Coronary artery (tissue), 2 donors: ENCODE results near the gene ABCG1.

Source experiments
- DNase-seq: peaks from one replicate; pipeline ENCODE4 v3.0.0-alpha.2; 2017; ENCODE audit warnings: low spot score
- H3K27ac ChIP-seq, 2 donors: fragments of 200-600 bp; sonication (generic); one replicate each; pipeline ENCODE4 v1.5.1; 2016 to 2019
- H3K4me3 ChIP-seq: fragments of 200-600 bp; sonication (generic); 2 replicates; pipeline ENCODE4 v1.5.1; 2016; ENCODE audit warnings: mild to moderate bottlenecking, moderate library complexity
- TF ChIP-seq, protein P1 (sequence below): fragments of 200-600 bp; sonication (generic); IDR thresholded peaks from one replicate; pipeline ENCODE4 v1.5.1; 2019; ENCODE audit warnings: antibody characterized with exemption

ABCG1 gene

DNA sequence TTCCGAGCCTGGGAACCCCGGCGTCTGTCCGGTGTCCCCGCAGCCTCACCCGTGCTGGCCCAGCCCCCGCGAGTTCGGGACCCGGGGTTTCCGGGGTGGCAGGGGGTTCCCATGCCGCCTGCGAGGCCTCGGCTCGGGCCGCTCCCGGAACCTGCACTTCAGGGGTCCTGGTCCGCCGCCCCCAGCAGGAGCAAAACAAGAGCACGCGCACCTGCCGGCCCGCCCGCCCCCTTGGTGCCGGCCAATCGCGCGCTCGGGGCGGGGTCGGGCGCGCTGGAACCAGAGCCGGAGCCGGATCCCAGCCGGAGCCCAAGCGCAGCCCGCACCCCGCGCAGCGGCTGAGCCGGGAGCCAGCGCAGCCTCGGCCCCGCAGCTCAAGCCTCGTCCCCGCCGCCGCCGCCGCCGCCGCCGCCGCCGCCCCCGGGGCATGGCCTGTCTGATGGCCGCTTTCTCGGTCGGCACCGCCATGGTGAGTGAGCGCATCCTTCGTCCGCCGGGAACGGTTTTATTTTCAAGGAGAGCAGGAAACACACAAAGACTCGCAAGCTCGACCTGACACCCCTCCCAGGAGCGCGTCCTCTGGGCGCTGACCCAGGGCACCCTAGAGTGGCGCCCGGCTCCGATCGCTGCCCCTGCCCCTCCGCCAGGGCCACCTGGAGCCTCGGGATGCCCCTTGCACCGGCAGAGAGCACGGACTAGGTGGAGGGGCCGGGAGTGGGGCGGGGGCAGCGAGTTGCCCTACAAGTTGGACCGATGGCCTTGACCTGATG lies at the start of gene ABCG1:
ABCG1 (plus strand) TSS at position 305 of the 770 bp plus-strand sequence; CDS start at position 428, 123 bp downstream.
- DNase-seq, result no peak
- TF ChIP-seq, protein P1, sequence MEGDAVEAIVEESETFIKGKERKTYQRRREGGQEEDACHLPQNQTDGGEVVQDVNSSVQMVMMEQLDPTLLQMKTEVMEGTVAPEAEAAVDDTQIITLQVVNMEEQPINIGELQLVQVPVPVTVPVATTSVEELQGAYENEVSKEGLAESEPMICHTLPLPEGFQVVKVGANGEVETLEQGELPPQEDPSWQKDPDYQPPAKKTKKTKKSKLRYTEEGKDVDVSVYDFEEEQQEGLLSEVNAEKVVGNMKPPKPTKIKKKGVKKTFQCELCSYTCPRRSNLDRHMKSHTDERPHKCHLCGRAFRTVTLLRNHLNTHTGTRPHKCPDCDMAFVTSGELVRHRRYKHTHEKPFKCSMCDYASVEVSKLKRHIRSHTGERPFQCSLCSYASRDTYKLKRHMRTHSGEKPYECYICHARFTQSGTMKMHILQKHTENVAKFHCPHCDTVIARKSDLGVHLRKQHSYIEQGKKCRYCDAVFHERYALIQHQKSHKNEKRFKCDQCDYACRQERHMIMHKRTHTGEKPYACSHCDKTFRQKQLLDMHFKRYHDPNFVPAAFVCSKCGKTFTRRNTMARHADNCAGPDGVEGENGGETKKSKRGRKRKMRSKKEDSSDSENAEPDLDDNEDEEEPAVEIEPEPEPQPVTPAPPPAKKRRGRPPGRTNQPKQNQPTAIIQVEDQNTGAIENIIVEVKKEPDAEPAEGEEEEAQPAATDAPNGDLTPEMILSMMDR, result no peak
- peak within 1 kb of the TSS; percentile 65 to 84 for H3K27ac ChIP-seq

DNA sequence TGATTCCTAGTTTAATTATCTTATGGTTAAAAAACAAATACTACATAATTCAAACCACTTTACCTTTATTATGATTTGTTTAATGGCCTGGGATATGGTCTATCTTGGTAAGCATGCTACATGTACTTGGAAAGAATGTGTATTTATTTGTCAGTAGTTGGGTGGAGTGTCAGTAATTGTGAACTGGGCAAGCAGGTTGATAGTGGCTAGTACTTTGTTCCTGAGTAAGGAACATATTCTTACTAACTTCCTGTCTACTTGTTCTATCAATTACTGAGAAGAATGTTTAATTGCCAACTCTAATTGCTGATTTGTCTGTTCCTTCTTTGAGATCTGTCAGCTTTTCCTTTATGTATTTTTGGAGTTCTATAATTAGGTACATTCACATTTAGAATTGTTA lies 49.2 kb upstream of the ABCG1 start:
- TF ChIP-seq, protein P1, result no peak
- Histone ChIP-seq H3K27ac (no peak overlapping the region), H3K4me3 (no peak overlapping the region)
- no peak for DNase-seq

More for the DNA sequence above, at the start of gene ABCG1:
- peak within 1 kb of the TSS; percentile 70 for H3K4me3 ChIP-seq

DNA sequence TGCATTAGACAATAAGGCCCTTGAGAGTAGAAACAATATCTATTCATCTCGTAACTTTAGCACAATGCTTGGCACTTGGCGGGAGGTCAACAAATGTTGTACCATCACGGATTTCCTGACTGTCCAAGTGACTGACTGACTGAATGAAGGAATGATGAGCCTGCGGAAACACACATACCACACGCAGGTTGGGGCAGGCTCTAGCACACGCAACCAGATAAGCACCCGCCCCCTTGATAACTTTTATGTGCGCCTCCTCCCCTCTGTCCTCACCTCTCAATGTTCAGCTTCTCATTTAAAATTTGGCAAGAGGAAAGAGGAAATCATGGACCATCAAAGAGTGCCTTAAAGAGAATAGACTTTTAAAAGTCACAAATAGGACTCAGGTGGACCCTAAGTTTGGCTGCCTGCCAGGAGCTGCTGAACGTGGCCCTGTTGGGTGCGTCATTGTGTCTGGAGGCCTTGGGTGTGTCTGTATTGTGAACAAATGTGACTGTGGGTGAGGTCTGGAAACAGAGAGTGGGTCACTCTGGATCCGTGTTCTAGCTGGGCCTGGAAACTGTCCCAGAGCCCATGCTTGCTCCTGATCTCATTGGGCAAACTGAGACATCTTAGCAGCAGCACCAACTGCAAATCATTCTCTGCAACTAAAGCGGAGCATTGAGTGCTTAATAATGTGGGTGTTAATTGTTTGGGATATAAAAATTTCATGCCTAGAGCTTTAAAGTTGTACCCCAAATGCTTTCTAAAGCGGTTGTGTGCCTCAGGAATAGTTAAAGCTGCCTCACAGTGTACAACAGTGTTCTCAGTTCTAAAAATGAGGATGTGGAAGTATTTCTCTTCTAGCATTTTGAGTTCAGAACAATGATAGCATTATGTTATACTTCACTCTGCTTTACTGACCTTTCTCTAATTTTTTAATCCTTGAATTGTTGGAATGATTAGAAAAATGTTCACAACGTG lies 47.6 kb upstream of the ABCG1 start:
- DNase-seq, result no peak
- no peak overlapping the region for H3K27ac ChIP-seq
- H3K4me3 ChIP-seq, result no peak overlapping the region

DNA sequence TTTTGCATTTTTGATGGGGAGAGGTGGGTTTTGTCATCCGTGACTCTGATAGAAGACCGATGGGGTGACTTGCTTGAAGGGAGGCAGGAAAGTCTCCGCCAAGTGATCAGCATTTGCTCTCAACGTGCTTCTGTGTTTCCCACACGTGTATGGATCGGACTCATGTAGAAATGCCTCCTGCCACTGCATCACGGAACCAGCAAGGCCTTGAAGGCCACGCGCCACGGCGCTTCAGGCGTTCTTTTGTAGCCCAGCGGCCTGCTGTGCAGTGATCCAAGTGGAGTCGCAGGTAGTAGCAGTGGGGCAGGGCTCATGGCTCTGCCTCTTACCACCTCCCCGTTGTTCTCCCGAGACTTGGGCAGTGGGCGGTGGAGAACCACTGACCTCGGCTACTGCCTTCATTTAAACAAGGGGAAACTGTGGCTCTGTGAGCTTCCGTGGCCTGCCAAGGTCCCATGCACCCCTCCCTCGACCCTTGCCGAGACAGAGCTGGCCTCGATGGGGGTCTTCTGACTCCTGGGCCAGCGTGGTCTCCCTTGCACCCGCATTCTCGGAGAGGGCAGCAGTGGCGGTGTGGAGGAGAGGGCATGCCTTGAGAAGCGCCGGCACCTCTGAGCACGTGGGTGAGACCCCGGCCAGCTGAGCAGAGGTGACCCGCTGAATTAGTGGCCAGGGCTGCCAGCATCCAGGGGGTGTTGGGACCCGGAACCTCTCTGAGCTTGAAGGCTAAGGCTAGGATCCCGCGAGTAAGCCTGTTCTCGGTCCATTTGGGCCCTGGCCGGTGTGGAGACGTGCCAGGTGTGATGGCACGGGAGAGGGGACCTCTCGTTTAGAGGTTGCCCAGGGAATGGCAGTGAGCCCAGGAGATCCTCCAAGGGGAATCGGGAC lies 46.1 kb upstream of the ABCG1 start:
- no peak overlapping the region for H3K27ac ChIP-seq
- DNase-seq, result no peak
- H3K4me3 ChIP-seq, result no peak overlapping the region
- TF ChIP-seq, protein P1, result no peak

More for the DNA sequence above, 47.6 kb upstream of the ABCG1 start:
- TF ChIP-seq, protein P1, result no peak

DNA sequence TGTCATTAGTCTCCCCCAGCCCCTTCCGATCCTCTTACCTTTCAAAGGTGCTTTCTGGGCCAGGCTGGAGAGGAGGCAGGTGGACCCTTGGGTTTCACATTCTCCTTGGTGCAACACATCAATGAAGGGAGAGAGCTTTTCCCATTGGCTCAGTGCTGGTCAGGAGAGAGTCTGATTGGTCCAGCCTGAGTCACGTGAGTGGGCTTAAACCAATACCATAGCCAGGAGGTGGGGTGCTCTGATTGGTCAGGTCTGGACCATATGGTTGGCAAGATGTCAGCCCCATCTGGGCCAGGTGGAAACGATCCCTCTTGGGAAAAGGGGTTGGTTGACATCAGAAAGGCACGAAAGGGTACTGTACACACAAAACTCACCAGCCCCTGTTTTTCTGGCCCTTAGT lies 44.8 kb upstream of the ABCG1 start:
- H3K4me3 ChIP-seq, result no peak overlapping the region
- no peak for DNase-seq
- TF ChIP-seq, protein P1, result no peak
- no peak overlapping the region for H3K27ac ChIP-seq

DNA sequence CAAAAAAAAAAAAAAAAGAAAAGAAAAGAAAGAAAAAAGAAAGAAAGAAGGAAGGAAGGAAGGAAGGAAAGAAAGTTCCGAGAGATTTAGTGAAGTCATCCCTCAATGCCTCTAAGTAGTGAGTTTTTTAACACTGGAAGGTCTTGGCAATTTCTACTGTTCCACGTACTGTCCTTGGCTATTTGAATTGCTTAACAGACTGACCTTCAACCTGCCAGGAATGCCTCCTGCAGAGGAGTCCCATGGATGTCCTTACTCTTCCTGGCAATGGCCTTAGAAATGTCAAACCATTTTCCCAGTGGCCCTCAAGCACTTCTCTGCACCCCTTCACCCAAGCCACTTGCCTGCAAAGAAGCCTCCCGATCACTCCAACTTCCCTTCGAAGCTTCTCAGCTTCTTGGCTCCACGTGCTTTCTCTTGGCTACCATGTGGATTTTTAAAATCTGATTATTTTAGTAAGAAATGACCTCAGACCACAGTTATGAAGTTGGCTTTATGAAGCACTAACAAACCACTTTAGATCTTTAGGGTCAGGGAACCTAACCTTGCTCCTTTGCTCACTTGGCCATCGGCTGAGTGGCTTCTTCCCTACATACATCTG lies 43.7 kb upstream of the ABCG1 start:
- no peak for DNase-seq
- Histone ChIP-seq H3K27ac (no peak overlapping the region), H3K4me3 (no peak overlapping the region)
- TF ChIP-seq, protein P1, result no peak
